ENCODE results near the gene CES3. TPM values are rescaled to one million over a fixed set of nuclear protein-coding genes. Genes with fewer than 3 reads are reported as not detected.

The CES3 gene
- 1.3 and 1.9 TPM in 2 replicates for total RNA-seq (2014; rRNA removed; shearing (Covaris generic); ENCODE audit: low replicate concordance)

GRCh38 chr16:66961065-66961744 is at the start of gene CES3:
CES3 (plus strand) TSS chr16:66961266; CDS start chr16:66961308, 42 bp downstream.
- no peaks in the 10 kb centered on the region for H3K36me3 ChIP-seq
- DNase-seq = peak; percentile 79
- H3K9me3 ChIP-seq = no peaks in the 10 kb centered on the region
- H3K27me3 ChIP-seq = no peaks in the 10 kb centered on the region
- peak within 1 kb of the TSS; percentile 61 for H3K4me3 ChIP-seq

DNA sequence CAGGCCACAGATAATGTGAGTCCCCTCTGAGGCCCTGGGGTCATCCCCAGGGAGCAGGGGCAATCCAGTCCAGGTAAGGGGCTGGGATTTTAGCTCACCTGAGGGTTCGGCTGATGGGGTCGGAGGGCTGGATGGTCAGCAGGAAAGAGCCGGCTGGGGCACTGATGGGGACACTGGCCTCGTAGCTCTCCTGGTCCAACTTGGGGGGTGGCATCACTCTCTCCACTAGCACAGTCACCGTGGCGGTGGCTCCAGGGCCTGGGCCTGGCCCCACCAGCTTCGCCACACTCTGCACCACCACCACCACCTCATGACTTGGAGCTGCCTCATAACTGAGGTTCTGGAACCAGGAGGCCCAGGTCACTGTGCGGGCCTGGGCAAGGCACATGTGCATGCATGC is 49.3 kb upstream of the CES3 start:
- DNase-seq = no peak
- Histone ChIP-seq H3K4me3 (no peak overlapping the region), H3K27me3 (no peaks in the 10 kb centered on the region), H3K36me3 (no peaks in the 10 kb centered on the region), H3K9me3 (no peaks in the 10 kb centered on the region)

DNA sequence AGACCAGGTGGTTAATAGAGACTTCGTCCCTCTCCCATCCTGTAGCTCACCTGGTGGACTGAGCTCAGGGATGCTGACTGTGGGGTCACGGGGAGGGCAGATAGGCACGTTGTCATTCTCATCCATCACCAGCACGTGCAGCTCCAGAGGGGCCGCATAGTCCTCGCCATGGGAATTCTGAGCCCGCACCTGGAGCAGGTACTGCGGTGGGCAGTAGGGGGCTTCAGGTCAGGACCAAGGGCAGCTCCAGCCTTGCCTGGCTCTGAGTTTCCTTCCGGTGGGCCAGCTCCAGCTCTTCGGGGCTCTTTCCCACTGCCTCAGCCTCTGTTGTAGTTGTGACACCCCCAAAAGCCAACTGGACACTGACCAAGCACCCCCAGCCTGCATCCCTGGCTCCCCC is 48.0 kb upstream of the CES3 start:
- no peaks in the 10 kb centered on the region for H3K27me3 ChIP-seq
- no peak for DNase-seq
- no peaks in the 10 kb centered on the region for H3K36me3 ChIP-seq
- no peaks in the 10 kb centered on the region for H3K9me3 ChIP-seq
- no peak overlapping the region for H3K4me3 ChIP-seq

- Histone ChIP-seq H3K36me3 (no peaks in the 10 kb centered on the region), H3K9me3 (no peaks in the 10 kb centered on the region), H3K27me3 (no peaks in the 10 kb centered on the region), H3K4me3 (no peak overlapping the region)
- no peak for DNase-seq
Observed at GRCh38 chr16:66913711-66914110, 47.4 kb upstream of the CES3 start.

DNA sequence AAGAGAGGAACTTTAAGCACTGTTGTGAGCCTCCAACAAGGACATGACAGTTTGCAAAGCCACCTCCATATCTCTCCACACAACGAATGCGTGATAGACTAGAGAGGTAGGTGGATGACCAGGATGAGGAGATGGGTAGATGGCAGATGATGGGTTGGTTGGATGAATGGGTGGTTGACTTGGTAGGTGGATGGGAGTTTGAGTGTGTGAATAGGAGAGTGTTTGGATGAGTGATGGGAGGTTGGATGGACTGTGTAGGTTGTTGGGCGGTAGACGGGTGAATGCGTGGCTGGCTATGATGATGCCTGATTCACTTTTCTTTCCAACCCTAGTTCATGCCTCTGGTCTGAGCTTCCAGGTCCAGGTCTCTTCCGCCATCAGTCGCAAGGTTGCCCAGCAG is 46.5 kb upstream of the CES3 start:
- H3K27me3 ChIP-seq = no peaks in the 10 kb centered on the region
- no peak for DNase-seq
- H3K4me3 ChIP-seq = no peak overlapping the region
- no peaks in the 10 kb centered on the region for H3K36me3 ChIP-seq
- H3K9me3 ChIP-seq = no peaks in the 10 kb centered on the region

DNA sequence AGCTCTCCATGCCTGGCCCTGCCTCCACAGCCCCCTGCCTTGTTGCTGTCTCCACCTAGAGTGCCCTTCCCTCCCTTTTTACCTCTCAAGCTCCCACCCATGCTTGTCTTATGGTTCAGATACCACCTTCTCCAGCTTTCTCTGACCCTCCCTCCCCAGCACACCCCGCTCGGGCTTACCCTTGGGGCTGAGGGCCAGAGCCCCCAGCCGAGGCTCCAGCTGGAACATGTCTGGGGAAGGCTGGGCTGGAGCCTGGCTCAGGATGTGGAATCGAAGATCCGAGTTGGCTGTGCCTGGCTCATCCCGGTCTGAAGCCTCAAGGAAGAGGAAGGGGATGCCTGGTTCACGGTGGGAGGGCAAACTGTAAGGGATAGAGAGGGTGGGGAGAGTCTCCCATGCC is 46.0 kb upstream of the CES3 start:
- DNase-seq = no peak
- no peaks in the 10 kb centered on the region for H3K27me3 ChIP-seq
- no peaks in the 10 kb centered on the region for H3K9me3 ChIP-seq
- H3K36me3 ChIP-seq = no peaks in the 10 kb centered on the region
- no peak overlapping the region for H3K4me3 ChIP-seq

- Histone ChIP-seq H3K36me3 (no peaks in the 10 kb centered on the region), H3K4me3 (no peak overlapping the region), H3K27me3 (no peaks in the 10 kb centered on the region), H3K9me3 (no peaks in the 10 kb centered on the region)
- no peak for DNase-seq
Observed at GRCh38 chr16:66916518-66916917, 44.5 kb upstream of the CES3 start.

GRCh38 chr16:66917741-66918140 is 43.3 kb upstream of the CES3 start:
- no peaks in the 10 kb centered on the region for H3K9me3 ChIP-seq
- H3K4me3 ChIP-seq = no peak overlapping the region
- no peak for DNase-seq
- H3K36me3 ChIP-seq = no peaks in the 10 kb centered on the region
- H3K27me3 ChIP-seq = no peaks in the 10 kb centered on the region

- no peak overlapping the region for H3K4me3 ChIP-seq
- no peak for DNase-seq
- H3K9me3 ChIP-seq = no peaks in the 10 kb centered on the region
- no peaks in the 10 kb centered on the region for H3K27me3 ChIP-seq
- no peaks in the 10 kb centered on the region for H3K36me3 ChIP-seq
Observed at GRCh38 chr16:66918355-66918754, 42.7 kb upstream of the CES3 start.

- no peaks in the 10 kb centered on the region for H3K36me3 ChIP-seq
- H3K9me3 ChIP-seq = no peaks in the 10 kb centered on the region
- H3K4me3 ChIP-seq = no peak within 1 kb of the TSS
- H3K27me3 ChIP-seq = no peaks in the 10 kb centered on the region
- no peak for DNase-seq
Observed at GRCh38 chr16:66918803-66919568, 42.1 kb upstream of the CES3 start, which contains the start of gene CDH16. CDH16 (minus strand) TSS chr16:66918885; CDS start chr16:66918065, 820 bp downstream.

DNA sequence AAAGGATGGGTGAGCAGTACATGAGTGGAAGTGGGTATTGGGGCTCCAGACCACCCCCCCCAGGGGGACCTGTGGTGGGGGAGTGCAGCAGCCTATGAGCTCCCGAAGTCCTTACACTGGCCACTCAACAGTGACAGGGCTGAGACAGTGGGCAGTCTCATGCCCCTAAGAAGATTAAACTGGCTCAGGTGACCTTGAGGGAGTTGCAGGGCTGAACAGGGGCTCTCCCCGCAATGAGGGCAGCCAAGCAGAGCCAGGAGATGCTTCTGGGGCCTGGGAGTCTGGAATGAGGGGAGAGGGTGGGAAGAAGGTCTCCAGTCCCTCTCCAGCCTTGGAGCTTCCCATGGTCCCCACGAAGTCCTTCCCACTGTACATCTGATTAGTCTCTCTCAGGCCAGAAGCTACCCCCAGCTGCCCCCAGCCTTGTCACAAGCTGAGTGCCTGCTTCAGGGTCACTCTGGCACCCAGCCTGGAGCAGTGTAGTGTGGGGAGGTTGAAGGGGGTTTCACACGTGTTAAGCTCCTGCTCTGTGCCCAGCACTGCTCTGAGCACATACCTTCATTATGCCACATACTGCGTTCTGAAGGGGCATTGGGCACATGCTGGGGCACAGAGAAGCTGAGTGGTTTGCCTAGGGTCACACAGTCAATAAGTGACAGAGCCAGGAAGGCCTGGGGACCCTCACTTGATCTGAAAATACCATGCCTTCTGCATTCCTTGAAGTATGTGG is 41.3 kb upstream of the CES3 start:
- H3K4me3 ChIP-seq = no peak overlapping the region
- no peak for DNase-seq
- H3K9me3 ChIP-seq = no peaks in the 10 kb centered on the region
- no peaks in the 10 kb centered on the region for H3K36me3 ChIP-seq
- no peaks in the 10 kb centered on the region for H3K27me3 ChIP-seq

- no peak overlapping the region for H3K4me3 ChIP-seq
- no peaks in the 10 kb centered on the region for H3K36me3 ChIP-seq
- no peaks in the 10 kb centered on the region for H3K9me3 ChIP-seq
- no peaks in the 10 kb centered on the region for H3K27me3 ChIP-seq
- no peak for DNase-seq
Observed at GRCh38 chr16:66920299-66920590, 40.8 kb upstream of the CES3 start.

DNA sequence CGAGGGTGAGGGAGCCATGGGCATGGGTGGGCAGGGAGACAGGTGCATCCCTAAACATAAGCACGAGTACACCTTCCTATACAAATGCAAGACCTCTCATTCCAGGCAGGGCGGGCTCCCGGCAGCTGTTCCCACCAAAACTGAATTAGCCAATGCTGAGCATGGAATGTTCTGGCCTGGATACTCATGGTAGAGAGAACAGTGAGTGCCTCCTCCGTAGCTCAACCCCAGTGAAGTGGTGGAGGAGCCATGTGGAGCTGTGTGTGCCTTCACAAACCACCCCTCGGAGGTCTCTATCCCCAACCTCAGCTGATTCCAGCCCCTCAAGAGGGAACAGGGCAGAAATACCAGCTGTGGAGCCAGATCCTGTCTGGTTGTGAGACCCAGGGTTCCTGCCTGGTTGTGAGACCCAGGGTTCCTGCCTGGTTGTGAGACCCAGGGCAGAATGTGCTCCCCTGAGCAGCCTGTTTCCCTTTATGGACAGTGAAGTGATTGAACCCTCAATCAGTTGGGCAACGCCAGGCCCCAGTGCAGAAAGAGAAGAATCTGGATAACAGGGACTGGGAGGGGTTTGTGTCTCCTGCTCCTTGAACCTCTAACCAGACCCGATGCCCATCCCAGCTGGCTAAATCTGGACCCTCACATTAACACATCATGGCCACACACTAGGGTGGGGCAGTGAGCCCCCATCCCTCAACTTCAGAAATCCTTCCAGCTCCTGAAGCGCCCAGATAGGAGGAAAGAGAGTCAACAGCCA is 40.0 kb upstream of the CES3 start:
- H3K9me3 ChIP-seq = no peaks in the 10 kb centered on the region
- no peaks in the 10 kb centered on the region for H3K27me3 ChIP-seq
- no peak overlapping the region for H3K4me3 ChIP-seq
- H3K36me3 ChIP-seq = no peaks in the 10 kb centered on the region
- no peak for DNase-seq

GRCh38 chr16:66921729-66922450 is 39.2 kb upstream of the CES3 start:
- Histone ChIP-seq H3K27me3 (no peaks in the 10 kb centered on the region), H3K9me3 (no peaks in the 10 kb centered on the region), H3K4me3 (no peak overlapping the region), H3K36me3 (no peaks in the 10 kb centered on the region)
- no peak for DNase-seq

GRCh38 chr16:66923247-66923731 is 37.8 kb upstream of the CES3 start:
- Histone ChIP-seq H3K36me3 (no peaks in the 10 kb centered on the region), H3K27me3 (no peaks in the 10 kb centered on the region), H3K4me3 (no peak overlapping the region), H3K9me3 (no peaks in the 10 kb centered on the region)
- no peak for DNase-seq

DNA sequence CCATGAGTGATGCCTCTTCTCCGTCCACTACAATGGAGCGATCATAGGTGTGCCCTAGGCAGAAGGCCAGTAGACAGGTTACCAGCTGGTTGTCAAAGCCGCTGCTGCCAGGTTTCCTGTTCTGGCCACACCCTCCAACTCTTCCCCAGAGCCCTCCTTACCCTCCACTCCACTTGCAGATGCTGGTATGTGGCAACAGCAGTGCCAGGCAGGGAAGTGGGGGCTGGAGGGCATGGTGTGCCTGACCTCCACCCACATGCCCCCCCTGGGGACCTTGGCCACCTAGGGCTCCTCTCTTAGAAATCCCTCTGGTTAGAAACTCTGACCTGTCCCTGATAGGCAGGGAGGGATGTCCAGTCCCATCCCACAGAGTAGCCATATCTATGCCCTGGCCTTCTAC is 37.2 kb upstream of the CES3 start:
- Histone ChIP-seq H3K4me3 (no peak overlapping the region), H3K27me3 (no peaks in the 10 kb centered on the region), H3K36me3 (no peaks in the 10 kb centered on the region), H3K9me3 (no peaks in the 10 kb centered on the region)
- DNase-seq = no peak

All from MG63 (cell line).